HG03342 (cell line): Measurements from ENCODE around the gene LPIN1.
"Not testable (repeated sequence)": the region's sequence is repeated elsewhere in the genome, so short reads cannot be mapped to it uniquely, and the experiment has no call there.

Experiments used
- ATAC-seq: cut with Tn5 transposase; IDR thresholded peaks from one replicate; pipeline ENCODE4 v1.9.1; 2021; ENCODE audit warnings: mild to moderate bottlenecking, moderate library complexity; ENCODE audit not compliant: unreplicated experiment

LPIN1 gene

GRCh38 chr2:11759182-11759975 is 12.9 kb downstream of the LPIN1 start:
- not testable (repeated sequence) for ATAC-seq

- ATAC-seq: no peak
These were observed 14.8 kb downstream of the LPIN1 start for GRCh38 chr2:11761259-11761658.

- ATAC-seq: no peak
These were observed 15.6 kb downstream of the LPIN1 start for GRCh38 chr2:11762031-11762430.

- ATAC-seq: no peak
These were observed 16.5 kb downstream of the LPIN1 start for GRCh38 chr2:11762799-11763461.

- no peak for ATAC-seq
These were observed 17.9 kb downstream of the LPIN1 start for GRCh38 chr2:11764359-11764758.

GRCh38 chr2:11764920-11765319 is 18.5 kb downstream of the LPIN1 start:
- ATAC-seq: no peak

- ATAC-seq: no peak
These were observed 19.1 kb downstream of the LPIN1 start for GRCh38 chr2:11765501-11765900.

- no peak for ATAC-seq
These were observed 19.6 kb downstream of the LPIN1 start for GRCh38 chr2:11766016-11766415.

GRCh38 chr2:11767779-11768178 is 21.3 kb downstream of the LPIN1 start:
- ATAC-seq: no peak

- ATAC-seq: no peak
These were observed 22.5 kb downstream of the LPIN1 start for GRCh38 chr2:11768946-11769345.

- no peak for ATAC-seq
These were observed 23.1 kb downstream of the LPIN1 start for GRCh38 chr2:11769516-11769915.

- no peak for ATAC-seq
These were observed 24.2 kb downstream of the LPIN1 start for GRCh38 chr2:11770531-11771188.

GRCh38 chr2:11771971-11772615 is 25.7 kb downstream of the LPIN1 start:
- no peak for ATAC-seq

GRCh38 chr2:11773111-11773510 is 26.7 kb downstream of the LPIN1 start:
- ATAC-seq: no peak

GRCh38 chr2:11773747-11774525 is 27.5 kb downstream of the LPIN1 start:
- no peak for ATAC-seq

- ATAC-seq: no peak
These were observed 28.2 kb downstream of the LPIN1 start for GRCh38 chr2:11774600-11774999.

- ATAC-seq: peak; percentile 83
These were observed 29.0 kb downstream of the LPIN1 start for GRCh38 chr2:11775384-11775783.

GRCh38 chr2:11777066-11777782 is 30.8 kb downstream of the LPIN1 start:
- no peak for ATAC-seq

GRCh38 chr2:11777886-11778415 is 31.5 kb downstream of the LPIN1 start:
- ATAC-seq: no peak

GRCh38 chr2:11778416-11778815 is 32.0 kb downstream of the LPIN1 start:
- no peak for ATAC-seq
